HG03135 (cell line): Measurements from ENCODE around the gene ST3GAL5.
"Not testable (repeated sequence)": the region's sequence is repeated elsewhere in the genome, so short reads cannot be mapped to it uniquely, and the experiment has no call there.

Experiments
- ATAC-seq: cut with Tn5 transposase; IDR thresholded peaks from one replicate; pipeline ENCODE4 v1.9.1; 2021; ENCODE audit warnings: mild to moderate bottlenecking, moderate library complexity; ENCODE audit not compliant: unreplicated experiment

ST3GAL5 gene

GRCh38 chr2:85894554-85895278 lies 5.9 kb upstream of the ST3GAL5 start:
- not testable (repeated sequence) for ATAC-seq

GRCh38 chr2:85893428-85894258 lies 4.9 kb upstream of the ST3GAL5 start:
- no peak for ATAC-seq

- no peak for ATAC-seq
Measured at GRCh38 chr2:85892216-85892944, 3.6 kb upstream of the ST3GAL5 start.

GRCh38 chr2:85890522-85891176 lies 1.9 kb upstream of the ST3GAL5 start:
- no peak for ATAC-seq

GRCh38 chr2:85889627-85890281 lies 964 bp upstream of the ST3GAL5 start:
- ATAC-seq = no peak

- peak; percentile 5 for ATAC-seq
Measured at GRCh38 chr2:85888020-85888683, 638 bp downstream of the ST3GAL5 start.

GRCh38 chr2:85887566-85888019 lies 1.2 kb downstream of the ST3GAL5 start:
- no peak for ATAC-seq

- no peak for ATAC-seq
Measured at GRCh38 chr2:85886590-85886989, 2.2 kb downstream of the ST3GAL5 start.

GRCh38 chr2:85886141-85886540 lies 2.6 kb downstream of the ST3GAL5 start:
- ATAC-seq = no peak

- not testable (repeated sequence) for ATAC-seq
Measured at GRCh38 chr2:85881781-85882180, 7.0 kb downstream of the ST3GAL5 start.

- ATAC-seq = not testable (repeated sequence)
Measured at GRCh38 chr2:85880716-85881328, 8.0 kb downstream of the ST3GAL5 start.

- ATAC-seq = no peak
Measured at GRCh38 chr2:85878719-85879370, 9.9 kb downstream of the ST3GAL5 start.

GRCh38 chr2:85875350-85876050 lies 13.3 kb downstream of the ST3GAL5 start:
- no peak for ATAC-seq

- ATAC-seq = no peak
Measured at GRCh38 chr2:85873679-85874078, 15.1 kb downstream of the ST3GAL5 start.

GRCh38 chr2:85872536-85873161 lies 16.1 kb downstream of the ST3GAL5 start:
- ATAC-seq = no peak

GRCh38 chr2:85871494-85872164 lies 17.2 kb downstream of the ST3GAL5 start:
- no peak for ATAC-seq

- ATAC-seq = no peak
Measured at GRCh38 chr2:85868822-85869221, 20.0 kb downstream of the ST3GAL5 start.
